Astrocyte of the spinal cord (primary cell): ENCODE data around the gene COL8A1.
A peak's percentile ranks its signal among the peaks of the same experiment; 100 is the strongest.

Experiments
- DNase-seq: peaks from one replicate; pipeline ENCODE4 v3.0.0; 2011; ENCODE audit warnings: low read depth, low spot score
- H3K4me3 ChIP-seq: 2 replicates; pipeline ENCODE4 v1.5.1; 2011; ENCODE audit warnings: low read depth, mild to moderate bottlenecking, low read length, moderate library complexity
- in situ Hi-C: cut with HindIII; loops from 2 replicates; pipeline ENCODE4 v1.10.0; 2017; ENCODE audit warnings: low sequenced_read_pairs
- TF ChIP-seq, protein P1 (sequence below): IDR thresholded peaks from 2 replicates; pipeline ENCODE4 v1.5.1; 2012; ENCODE audit warnings: low read depth, mild to moderate bottlenecking, low read length, inconsistent platforms

The COL8A1 gene

DNA sequence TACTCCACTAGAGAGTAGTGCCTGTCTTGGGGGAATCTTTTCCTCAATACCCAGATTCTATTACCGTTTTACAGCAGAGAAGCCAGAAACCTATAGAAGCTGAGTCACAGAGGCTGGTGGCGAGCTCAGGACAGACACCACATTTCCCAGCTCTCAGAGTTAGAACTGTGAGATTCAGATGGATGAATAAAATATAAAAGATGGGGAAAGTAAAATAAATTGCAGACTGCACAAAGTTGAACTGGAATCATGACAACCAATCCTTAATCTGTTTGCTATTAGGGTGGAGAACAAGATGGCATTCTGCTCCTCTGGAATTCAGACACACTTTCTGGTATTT is 138.8 kb downstream of the COL8A1 start:
- in situ Hi-C loops, result no loop called here
- TF ChIP-seq, protein P1, sequence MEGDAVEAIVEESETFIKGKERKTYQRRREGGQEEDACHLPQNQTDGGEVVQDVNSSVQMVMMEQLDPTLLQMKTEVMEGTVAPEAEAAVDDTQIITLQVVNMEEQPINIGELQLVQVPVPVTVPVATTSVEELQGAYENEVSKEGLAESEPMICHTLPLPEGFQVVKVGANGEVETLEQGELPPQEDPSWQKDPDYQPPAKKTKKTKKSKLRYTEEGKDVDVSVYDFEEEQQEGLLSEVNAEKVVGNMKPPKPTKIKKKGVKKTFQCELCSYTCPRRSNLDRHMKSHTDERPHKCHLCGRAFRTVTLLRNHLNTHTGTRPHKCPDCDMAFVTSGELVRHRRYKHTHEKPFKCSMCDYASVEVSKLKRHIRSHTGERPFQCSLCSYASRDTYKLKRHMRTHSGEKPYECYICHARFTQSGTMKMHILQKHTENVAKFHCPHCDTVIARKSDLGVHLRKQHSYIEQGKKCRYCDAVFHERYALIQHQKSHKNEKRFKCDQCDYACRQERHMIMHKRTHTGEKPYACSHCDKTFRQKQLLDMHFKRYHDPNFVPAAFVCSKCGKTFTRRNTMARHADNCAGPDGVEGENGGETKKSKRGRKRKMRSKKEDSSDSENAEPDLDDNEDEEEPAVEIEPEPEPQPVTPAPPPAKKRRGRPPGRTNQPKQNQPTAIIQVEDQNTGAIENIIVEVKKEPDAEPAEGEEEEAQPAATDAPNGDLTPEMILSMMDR, result no peak
- no peak overlapping the region for H3K4me3 ChIP-seq

DNA sequence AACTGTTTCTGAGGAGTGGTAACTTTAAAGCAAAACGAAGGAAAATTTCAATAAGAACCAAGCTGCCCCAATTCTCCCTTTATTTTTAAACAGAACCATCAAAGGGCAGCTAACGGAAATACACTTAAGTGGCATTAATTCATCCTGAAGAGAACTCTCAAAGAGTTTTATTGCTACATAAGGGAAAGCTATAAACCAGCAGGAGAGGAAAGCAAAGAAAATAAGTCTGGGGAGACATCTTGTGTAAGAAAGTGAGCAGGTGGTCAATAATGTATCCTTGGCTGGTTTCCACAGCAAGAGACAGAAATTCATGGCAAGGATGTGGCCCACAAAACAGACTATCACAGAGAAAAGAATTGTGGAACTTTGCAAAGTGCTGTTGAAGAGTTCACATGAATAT is 139.3 kb downstream of the COL8A1 start:
- H3K4me3 ChIP-seq, result no peak overlapping the region
- in situ Hi-C loops, result no loop called here
- peak; percentile 42 for DNase-seq
- TF ChIP-seq, protein P1, result no peak

More for the DNA sequence above, 138.8 kb downstream of the COL8A1 start:
- no peak for DNase-seq

DNA sequence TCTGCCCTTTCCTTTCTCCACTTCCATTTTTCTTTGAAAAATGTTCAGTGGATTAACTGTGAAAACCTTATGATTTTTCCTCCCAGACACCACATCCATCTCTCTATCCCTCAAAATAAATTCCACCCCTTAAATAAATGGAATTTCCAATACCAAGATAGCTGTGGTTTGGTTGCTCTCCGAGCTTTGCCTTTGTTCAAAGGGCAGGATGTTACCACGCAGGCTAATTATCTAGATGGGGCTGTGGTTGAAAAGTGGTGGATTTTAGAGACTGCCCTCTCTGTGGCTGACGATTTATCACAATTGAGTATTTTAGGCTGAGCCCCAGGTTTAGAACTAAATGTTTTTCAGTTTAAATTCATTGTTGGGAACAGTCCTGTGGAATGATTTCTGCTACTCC is 142.4 kb downstream of the COL8A1 start:
- no peak overlapping the region for H3K4me3 ChIP-seq
- peak; percentile 69 for DNase-seq
- in situ Hi-C loops, result no loop called here
- TF ChIP-seq, protein P1, result no peak

GRCh38 chr3:99781761-99782160 is 143.4 kb downstream of the COL8A1 start:
- TF ChIP-seq, protein P1, result no peak
- peak; percentile 54 for DNase-seq
- in situ Hi-C loops, result no loop called here
- H3K4me3 ChIP-seq, result no peak overlapping the region

- in situ Hi-C loops, result no loop called here
Measured at GRCh38 chr3:99783011-99783573, 144.7 kb downstream of the COL8A1 start.

GRCh38 chr3:99789011-99789721 is 150.8 kb downstream of the COL8A1 start:
- H3K4me3 ChIP-seq, result no peak overlapping the region
- TF ChIP-seq, protein P1, result peak; percentile 86
- DNase-seq, result peak; percentile 70
- in situ Hi-C loops, result no loop called here

More at GRCh38 chr3:99783011-99783573, 144.7 kb downstream of the COL8A1 start:
- peak; percentile 88 for DNase-seq
- TF ChIP-seq, protein P1, result no peak
- no peak overlapping the region for H3K4me3 ChIP-seq
